Mesendoderm (in vitro differentiated cells): ENCODE data around the gene PRRT2. TPM values are rescaled to one million over a fixed set of nuclear protein-coding genes. Genes with fewer than 3 reads are reported as not detected.

Experiments used
- DNase-seq: peaks from one replicate; pipeline ENCODE4 v3.0.0; 2013
- H2AK5ac ChIP-seq: 2 replicates; pipeline ENCODE4 v1.6.1; 2013; ENCODE audit warnings: low read length, inconsistent platforms
- H2BK120ac ChIP-seq: 2 replicates; pipeline ENCODE4 v1.6.1; 2013; ENCODE audit warnings: low read depth, mild to moderate bottlenecking, low read length, moderate library complexity, mixed read lengths
- H2BK15ac ChIP-seq: replicated peaks from 2 replicates; pipeline ENCODE4 v1.6.1; 2013; ENCODE audit warnings: low read depth, mild to moderate bottlenecking, moderate library complexity
- H2BK5ac ChIP-seq: 2 replicates; pipeline ENCODE4 v1.6.1; 2013; ENCODE audit warnings: low read length, inconsistent platforms
- H3K18ac ChIP-seq: 2 replicates; pipeline ENCODE4 v1.6.1; 2013; ENCODE audit warnings: mild to moderate bottlenecking, low read length, mixed read lengths
- H3K23ac ChIP-seq: one replicate; pipeline ENCODE4 v1.6.1; 2013; ENCODE audit warnings: low read length
- H3K27ac ChIP-seq: 2 replicates; pipeline ENCODE4 v1.5.1; 2013; ENCODE audit warnings: low read depth, mild to moderate bottlenecking, inconsistent platforms, low read length, moderate library complexity
- H3K27me3 ChIP-seq: 2 replicates; pipeline ENCODE4 v1.6.1; 2013; ENCODE audit warnings: low read length, control low read depth, mild to moderate bottlenecking, inconsistent platforms; ENCODE audit not compliant: insufficient read depth, poor library complexity
- H3K36me3 ChIP-seq: 2 replicates; pipeline ENCODE4 v1.6.1; 2013; ENCODE audit warnings: low read length, inconsistent platforms; ENCODE audit not compliant: control insufficient read depth, insufficient read depth
- H3K4ac ChIP-seq: one replicate; pipeline ENCODE4 v1.6.1; 2013; ENCODE audit warnings: low read depth, mild to moderate bottlenecking, low read length, moderate library complexity
- H3K4me1 ChIP-seq: 2 replicates; pipeline ENCODE4 v1.6.1; 2013; ENCODE audit warnings: low read depth, low read length, inconsistent platforms; ENCODE audit not compliant: control insufficient read depth
- H3K4me2 ChIP-seq: 2 replicates; pipeline ENCODE4 v1.6.1; 2013; ENCODE audit warnings: low read length
- H3K4me3 ChIP-seq: 2 replicates; pipeline ENCODE4 v1.5.1; 2013; ENCODE audit warnings: mild to moderate bottlenecking, low read length
- H3K56ac ChIP-seq: one replicate; pipeline ENCODE4 v1.6.1; 2013; ENCODE audit warnings: low read length
- H3K79me1 ChIP-seq: 2 replicates; pipeline ENCODE4 v1.6.1; 2013; ENCODE audit warnings: low read length, inconsistent platforms
- H3K79me2 ChIP-seq: 2 replicates; pipeline ENCODE4 v1.6.1; 2013; ENCODE audit warnings: mild to moderate bottlenecking, low read length; ENCODE audit not compliant: control insufficient read depth, insufficient read depth
- H3K9ac ChIP-seq: 2 replicates; pipeline ENCODE4 v1.6.1; 2013; ENCODE audit warnings: low read length, inconsistent platforms
- H4K5ac ChIP-seq: one replicate; pipeline ENCODE4 v1.6.1; 2013; ENCODE audit warnings: low read length
- H4K8ac ChIP-seq: one replicate; pipeline ENCODE4 v1.6.1; 2013; ENCODE audit warnings: low read depth, mild to moderate bottlenecking, control low read depth, low read length, moderate library complexity
- WGBS: extraction: QIAGEN DNeasy Blood & Tissue Kit; methylation state at CpG from one replicate; pipeline ENCODE4 v1.1.7; 2013; ENCODE audit warnings: low lambda C conversion rate, missing lambda C conversion rate; ENCODE audit not compliant: insufficient coverage; ENCODE audit errors: extremely low coverage; 5-methylcytosine and 5-hydroxymethylcytosine counted together
- polyA plus RNA-seq, 2 experiments: library from polyadenylated mRNA; stranded (reverse); fragments of 200-250 nt; gene quantifications; one replicate each; pipeline ENCODE4 v1.2.3, GENCODE V29; 2013

PRRT2 gene
- 2.4 TPM for polyA plus RNA-seq (2013, experiment 1 of 2)
- 2.5 TPM for polyA plus RNA-seq (2013, experiment 2 of 2)

DNA sequence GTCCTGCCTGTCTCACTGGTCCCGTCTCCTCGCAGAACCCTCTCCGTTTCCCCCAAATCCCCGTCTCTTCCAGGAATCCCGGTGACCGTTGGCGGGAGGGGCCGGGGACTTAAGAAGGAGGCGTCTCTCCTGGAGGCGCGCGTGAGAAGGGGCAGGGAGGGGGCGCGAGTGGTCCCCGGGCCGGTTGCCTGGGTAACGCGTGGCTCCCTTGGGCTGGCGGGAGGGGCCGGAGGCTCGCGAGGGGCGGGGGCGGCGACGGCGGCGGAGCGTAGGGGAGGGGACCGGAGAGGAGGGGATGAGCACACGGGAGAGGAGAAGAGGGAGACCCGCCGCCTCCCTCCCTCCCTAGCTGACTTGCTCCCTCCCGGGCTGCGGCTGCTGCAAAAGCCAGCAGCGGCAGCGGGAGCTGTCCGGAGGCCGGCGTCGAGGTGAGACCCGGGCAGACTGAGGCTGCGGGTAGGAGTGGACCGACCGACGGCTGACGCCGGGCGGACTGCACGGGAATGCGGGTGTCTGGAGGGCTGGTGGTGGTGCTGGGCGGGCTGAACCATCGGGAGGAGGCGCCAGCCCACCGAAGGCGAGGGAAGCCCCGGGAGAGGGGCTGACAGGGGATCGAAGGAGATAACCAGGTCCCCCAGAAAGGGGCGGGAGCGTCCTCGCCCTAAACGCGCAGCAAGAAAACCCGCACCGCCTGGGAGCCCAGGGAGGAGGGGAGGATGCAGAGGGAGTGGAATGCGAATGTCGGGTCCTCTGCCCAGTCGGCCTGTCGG is at the start of gene PRRT2:
Gene PRRT2 (plus strand): TSS at position 298 of the 770 bp plus-strand sequence. CDS start 862 bp downstream, outside the sequence.
- no CpG with 5 or more reads among the region's 69 CpGs for WGBS
- peaks cover 6% of the 10 kb centered on the region for H3K36me3 ChIP-seq
- no peak within 1 kb of the TSS for H4K5ac ChIP-seq
- DNase-seq: peak; percentile 76
- peaks cover 5% of the 10 kb centered on the region for H3K79me1 ChIP-seq
- no peak within 1 kb of the TSS for H2AK5ac ChIP-seq
- no peak within 1 kb of the TSS for H2BK15ac ChIP-seq
- H3K18ac ChIP-seq: peak within 1 kb of the TSS; percentile 28
- peak within 1 kb of the TSS; percentile 71 for H3K4me3 ChIP-seq
- H3K23ac ChIP-seq: peak within 1 kb of the TSS; percentile 69
- peaks cover 31% of the 10 kb centered on the region for H3K79me2 ChIP-seq
- H3K9ac ChIP-seq: peak within 1 kb of the TSS; percentile 88
- H2BK5ac ChIP-seq: peak within 1 kb of the TSS; percentile 43
- peak within 1 kb of the TSS; percentile 89 for H3K4me2 ChIP-seq
- no peak within 1 kb of the TSS for H2BK120ac ChIP-seq
- peak within 1 kb of the TSS; percentile 91 for H3K56ac ChIP-seq
- H3K27ac ChIP-seq: peak within 1 kb of the TSS; percentile 76
- no peak within 1 kb of the TSS for H4K8ac ChIP-seq
- H3K27me3 ChIP-seq: no peaks in the 10 kb centered on the region
- peaks cover 24% of the 10 kb centered on the region for H3K4me1 ChIP-seq
- H3K4ac ChIP-seq: no peak within 1 kb of the TSS

DNA sequence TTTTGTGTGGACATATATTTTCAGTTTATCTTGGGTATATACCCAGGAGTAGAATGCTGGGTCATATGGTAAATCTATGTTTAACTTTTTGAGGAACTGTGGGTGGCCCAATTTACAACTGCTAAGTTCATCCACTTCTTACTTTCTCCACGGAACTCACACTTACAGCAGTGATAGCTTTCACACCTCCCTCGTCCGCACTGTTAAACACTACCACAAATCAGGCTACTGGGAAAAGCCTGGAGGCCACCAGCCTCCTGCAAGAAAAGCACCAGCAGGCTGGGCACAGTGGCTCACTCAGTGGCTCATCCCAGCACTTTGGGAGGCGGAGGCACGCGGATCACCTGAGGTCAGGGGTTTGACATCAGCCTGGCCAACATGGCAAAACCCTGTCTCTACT is 48.7 kb upstream of the PRRT2 start:
- H3K18ac ChIP-seq: no peak overlapping the region
- no peaks in the 10 kb centered on the region for H3K4me1 ChIP-seq
- H2BK15ac ChIP-seq: no peak overlapping the region
- H4K8ac ChIP-seq: no peak overlapping the region
- no peak overlapping the region for H3K4me3 ChIP-seq
- no peak overlapping the region for H3K4ac ChIP-seq
- H2BK5ac ChIP-seq: no peak overlapping the region
- no CpG with 5 or more reads among the region's 6 CpGs for WGBS
- no peaks in the 10 kb centered on the region for H3K36me3 ChIP-seq
- H3K79me1 ChIP-seq: no peaks in the 10 kb centered on the region
- no peak for DNase-seq
- no peaks in the 10 kb centered on the region for H3K27me3 ChIP-seq
- no peak overlapping the region for H4K5ac ChIP-seq
- no peak overlapping the region for H3K27ac ChIP-seq
- H3K23ac ChIP-seq: no peak overlapping the region
- no peak overlapping the region for H3K9ac ChIP-seq
- H3K4me2 ChIP-seq: no peak overlapping the region
- no peak overlapping the region for H2AK5ac ChIP-seq
- no peaks in the 10 kb centered on the region for H3K79me2 ChIP-seq
- H3K56ac ChIP-seq: no peak overlapping the region
- H2BK120ac ChIP-seq: no peak overlapping the region

- H3K23ac ChIP-seq: no peak overlapping the region
- no peak overlapping the region for H4K8ac ChIP-seq
- no peak overlapping the region for H3K27ac ChIP-seq
- H3K9ac ChIP-seq: no peak overlapping the region
- H3K79me2 ChIP-seq: no peaks in the 10 kb centered on the region
- H3K18ac ChIP-seq: no peak overlapping the region
- H3K27me3 ChIP-seq: no peaks in the 10 kb centered on the region
- no peak overlapping the region for H3K56ac ChIP-seq
- H4K5ac ChIP-seq: no peak overlapping the region
- H2BK15ac ChIP-seq: no peak overlapping the region
- H2BK120ac ChIP-seq: no peak overlapping the region
- no peak overlapping the region for H3K4ac ChIP-seq
- H2BK5ac ChIP-seq: no peak overlapping the region
- no peak for DNase-seq
- no peak overlapping the region for H3K4me3 ChIP-seq
- no peaks in the 10 kb centered on the region for H3K4me1 ChIP-seq
- no peak overlapping the region for H2AK5ac ChIP-seq
- no CpG with 5 or more reads among the region's 15 CpGs for WGBS
- no peaks in the 10 kb centered on the region for H3K36me3 ChIP-seq
- no peak overlapping the region for H3K4me2 ChIP-seq
- no peaks in the 10 kb centered on the region for H3K79me1 ChIP-seq
Measured at GRCh38 chr16:29765167-29766032, 46.6 kb upstream of the PRRT2 start.

GRCh38 chr16:29766571-29766970 is 45.4 kb upstream of the PRRT2 start:
- H2BK5ac ChIP-seq: no peak overlapping the region
- no CpG with 5 or more reads among the region's 3 CpGs for WGBS

GRCh38 chr16:29767062-29767461 is 44.9 kb upstream of the PRRT2 start:
- Histone ChIP-seq H4K5ac (no peak overlapping the region), H3K18ac (no peak overlapping the region), H2BK120ac (no peak overlapping the region), H3K9ac (no peak overlapping the region), H3K79me2 (no peaks in the 10 kb centered on the region), H4K8ac (no peak overlapping the region), H2BK15ac (no peak overlapping the region), H3K4me2 (no peak overlapping the region), H3K4me1 (no peaks in the 10 kb centered on the region), H2BK5ac (no peak overlapping the region), H2AK5ac (no peak overlapping the region), H3K23ac (no peak overlapping the region), H3K4me3 (no peak overlapping the region), H3K56ac (no peak overlapping the region), H3K27me3 (no peaks in the 10 kb centered on the region), H3K4ac (no peak overlapping the region), H3K27ac (no peak overlapping the region), H3K79me1 (no peaks in the 10 kb centered on the region), H3K36me3 (no peaks in the 10 kb centered on the region)
- WGBS: no CpG with 5 or more reads among the region's 3 CpGs
- DNase-seq: no peak

More at GRCh38 chr16:29766571-29766970, 45.4 kb upstream of the PRRT2 start:
- Histone ChIP-seq H2BK120ac (no peak overlapping the region), H3K4me1 (no peaks in the 10 kb centered on the region), H2BK15ac (no peak overlapping the region), H3K4ac (no peak overlapping the region), H3K79me2 (no peaks in the 10 kb centered on the region), H3K27ac (no peak overlapping the region), H3K36me3 (no peaks in the 10 kb centered on the region), H4K5ac (no peak overlapping the region), H3K4me2 (no peak overlapping the region), H3K79me1 (no peaks in the 10 kb centered on the region), H3K27me3 (no peaks in the 10 kb centered on the region), H2AK5ac (no peak overlapping the region), H3K23ac (no peak overlapping the region), H4K8ac (no peak overlapping the region), H3K18ac (no peak overlapping the region), H3K9ac (no peak overlapping the region), H3K56ac (no peak overlapping the region), H3K4me3 (no peak overlapping the region)
- DNase-seq: no peak
